ENCODE data around the gene KDM4D.

GRCh38 chr11:95014184-95014821 lies 40.8 kb downstream of the KDM4D start:
- TF ChIP-seq POLR2A (IDR thresholded peaks at IDR 0.05) (no peak), CTCF (IDR thresholded peaks at IDR 0.05) (no peak)
